RPMI8226 (cell line): ENCODE data around the gene PNPLA6.

ENCODE experiments used
- DNase-seq: peaks from one replicate; pipeline ENCODE4 v3.0.0-alpha.2; 2015

PNPLA6 gene

GRCh38 chr19:7602935-7603497 is 67.5 kb downstream of the PNPLA6 start:
- DNase-seq: peak; percentile 43

GRCh38 chr19:7603919-7604318 is 68.4 kb downstream of the PNPLA6 start:
- no peak for DNase-seq

- peak; percentile 64 for DNase-seq
Observed at GRCh38 chr19:7605490-7606222, 70.1 kb downstream of the PNPLA6 start.

GRCh38 chr19:7606289-7606688 is 70.8 kb downstream of the PNPLA6 start:
- no peak for DNase-seq

GRCh38 chr19:7607212-7607873 is 71.8 kb downstream of the PNPLA6 start:
- no peak for DNase-seq

- no peak for DNase-seq
Observed at GRCh38 chr19:7607874-7608560, 72.5 kb downstream of the PNPLA6 start.

- DNase-seq: no peak
Observed at GRCh38 chr19:7610491-7611240, 75.1 kb downstream of the PNPLA6 start.
